SK-MEL-5 (cell line): ENCODE measurements around the gene HNRNPH3. TPM values are rescaled to one million over a fixed set of nuclear protein-coding genes. Genes with fewer than 3 reads are reported as not detected.

ENCODE experiments used
- DNase-seq: peaks from one replicate; pipeline ENCODE4 v3.0.0-alpha.2; 2016; ENCODE audit warnings: low read depth, low spot score
- in situ Hi-C: cut with HindIII; loops from 2 replicates; pipeline ENCODE4 v1.10.0; 2016; ENCODE audit warnings: low sequenced_read_pairs, high pct_unique_total_duplicates, low pct_unique_long_range_greater_than_20kb
- total RNA-seq: library from RNA; depleted of rRNA; stranded (reverse); fragments of >200 nt; shearing (Covaris generic); gene quantifications from 2 replicates; pipeline ENCODE4 v1.2.3, GENCODE V29; 2014

Gene HNRNPH3
- total RNA-seq, 1 experiment from 2014 or later = 11.5 TPM

DNA sequence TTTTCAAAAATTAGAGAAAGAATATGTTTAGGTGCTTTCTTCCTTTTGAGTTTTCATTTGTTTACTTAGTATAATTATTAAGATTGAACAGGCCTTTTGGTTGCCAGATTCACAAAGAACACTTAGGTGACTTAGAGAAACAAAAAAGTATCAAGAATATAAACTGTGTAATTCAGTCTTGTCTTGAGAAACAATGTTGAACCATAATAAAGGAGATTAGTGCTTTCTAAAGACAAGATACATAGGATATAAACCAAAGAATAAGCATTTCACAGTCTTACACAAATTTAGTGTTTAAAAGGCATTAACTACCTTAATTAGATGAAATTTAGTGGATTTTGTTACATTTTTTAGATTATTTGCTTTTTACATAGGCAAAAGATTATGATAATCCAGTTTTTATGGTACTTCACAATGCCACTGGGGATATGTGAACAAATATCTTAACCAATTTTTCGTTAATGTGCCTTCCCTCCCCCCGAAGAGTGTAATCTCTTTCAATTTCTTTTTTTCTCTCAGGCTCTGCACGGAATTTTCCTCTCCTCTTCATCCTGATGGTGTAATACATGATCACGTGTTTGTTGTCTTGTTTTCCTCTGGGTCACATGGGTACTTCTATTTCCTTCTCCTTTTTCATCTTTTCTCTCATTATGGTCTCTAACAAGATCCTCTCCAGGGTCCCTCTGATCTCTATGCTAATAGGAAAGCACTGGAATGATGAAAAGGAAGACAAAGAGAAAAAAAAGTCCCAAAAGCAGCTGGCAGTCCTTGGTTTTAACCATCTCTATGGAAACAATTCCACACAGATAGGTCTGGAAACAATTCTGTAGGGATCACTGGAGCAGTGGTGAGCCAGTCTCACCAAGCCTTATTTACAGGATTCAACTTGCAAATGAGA is 3.7 kb upstream of the HNRNPH3 start:
- in situ Hi-C loops = no loop called here
- DNase-seq = peak; percentile 52

DNA sequence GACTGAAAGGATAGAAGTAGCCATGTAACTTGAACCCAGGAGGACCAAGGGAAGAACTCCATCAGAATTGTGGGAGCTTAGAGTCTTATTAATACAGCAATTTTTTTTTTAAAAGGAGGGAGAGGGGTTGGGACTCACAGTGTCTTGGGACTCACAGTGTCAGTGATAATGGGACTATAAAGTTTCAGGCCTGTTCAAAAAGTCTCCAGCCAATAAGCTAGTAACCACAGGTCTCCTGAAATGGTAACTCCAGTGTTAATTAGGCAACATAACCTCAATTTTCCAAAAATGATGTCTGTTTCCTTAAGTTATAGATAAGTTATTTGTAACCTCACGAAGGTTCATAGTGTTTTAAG is 2.4 kb upstream of the HNRNPH3 start:
- in situ Hi-C loops = no loop called here
- no peak for DNase-seq

- DNase-seq = no peak
- in situ Hi-C loops = no loop called here
Measured at GRCh38 chr10:68330852-68331454, 911 bp upstream of the HNRNPH3 start.

DNA sequence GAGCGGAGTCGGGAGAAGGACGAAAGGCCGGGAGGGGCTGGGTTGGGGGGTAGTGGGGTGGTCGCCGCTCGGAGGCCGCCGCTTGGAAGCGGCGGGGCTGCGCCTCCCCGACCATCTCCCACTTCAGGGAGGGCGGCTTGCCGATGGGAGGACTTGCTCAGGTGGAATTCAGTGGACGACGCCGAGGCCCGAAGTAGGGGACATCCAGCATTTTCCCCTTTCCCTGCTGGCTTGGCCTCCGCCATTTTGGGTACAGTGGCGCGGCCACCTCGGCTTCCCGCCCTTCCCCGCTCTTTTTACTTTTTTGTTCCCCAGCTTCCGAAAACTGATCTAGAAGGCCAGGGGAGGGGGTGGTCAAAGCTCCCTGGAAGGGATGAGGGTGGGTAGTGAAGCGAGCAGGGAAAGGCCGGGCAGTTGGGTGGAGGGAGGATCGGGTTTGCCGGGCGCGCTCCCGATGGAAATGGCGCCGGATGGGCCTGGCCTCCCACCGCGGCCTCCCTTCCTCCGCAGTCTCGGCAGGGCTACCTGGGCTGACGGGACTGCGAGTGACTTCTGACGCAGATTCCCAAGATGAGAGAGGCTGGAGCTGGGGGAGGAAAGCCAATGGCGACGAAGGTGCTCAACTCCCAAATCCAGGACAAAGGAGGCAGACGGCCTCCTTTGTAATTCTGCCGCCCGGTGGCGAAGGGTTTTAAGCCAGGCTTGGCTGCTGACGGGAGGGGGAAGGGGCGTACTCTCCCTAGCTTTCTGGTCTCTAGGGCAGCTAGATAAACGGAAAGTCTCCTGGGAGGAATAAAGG is 594 bp downstream of the HNRNPH3 start, which contains the start of gene PBLD:
PBLD (minus strand) TSS at position 670 of the 799 bp plus-strand sequence. CDS start 26,084 bp downstream, outside the sequence.
- DNase-seq = peak; percentile 76
- in situ Hi-C loops = no loop called here

- in situ Hi-C loops = no loop called here
- no peak for DNase-seq
Measured at GRCh38 chr10:68333058-68333395, 1.2 kb downstream of the HNRNPH3 start.

DNA sequence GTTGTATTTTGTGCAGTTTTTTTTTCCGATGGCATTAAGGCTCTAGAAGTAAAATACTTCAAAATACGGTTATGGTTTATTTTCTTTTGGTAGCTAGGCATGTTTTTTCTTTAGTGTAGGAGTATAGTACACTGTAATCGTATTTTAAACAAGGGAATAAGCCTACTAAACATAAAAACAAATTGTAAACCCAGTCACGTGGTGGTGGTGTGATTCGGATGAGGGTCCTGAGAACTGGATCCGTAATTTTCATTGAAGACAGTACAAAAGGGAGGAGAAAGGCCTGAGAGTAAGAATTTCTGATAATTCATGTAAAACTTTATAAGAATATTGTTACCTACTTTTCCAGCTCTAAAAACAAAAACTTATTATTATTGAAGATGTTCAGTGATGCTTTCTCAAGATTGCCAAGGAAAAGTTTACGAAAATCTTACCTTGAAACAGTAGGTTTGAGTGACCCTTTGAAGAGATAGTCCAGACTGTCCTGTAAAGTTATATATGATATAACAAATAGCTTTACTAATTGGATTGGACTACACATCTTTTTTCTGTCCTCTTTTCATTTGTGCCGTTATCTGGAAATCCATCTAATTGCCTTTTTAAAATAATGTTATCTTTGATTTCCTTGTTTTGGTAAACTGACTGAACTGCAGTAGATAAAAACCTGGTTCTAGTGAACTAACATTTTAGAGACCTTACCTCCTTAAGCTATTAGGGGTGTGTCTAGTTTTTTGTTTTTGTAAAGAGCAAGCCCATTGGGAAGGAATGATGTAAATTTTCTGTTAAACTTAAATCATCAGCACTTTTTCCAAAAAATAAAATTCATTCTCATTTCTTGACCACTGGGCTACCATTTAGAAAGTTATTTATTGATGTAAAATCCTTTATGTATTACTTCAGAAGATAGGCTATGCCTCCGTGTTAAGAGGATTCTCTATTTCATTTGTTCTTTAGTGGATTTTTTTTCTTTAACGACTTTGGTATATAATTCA is 1.9 kb downstream of the HNRNPH3 start:
- in situ Hi-C loops = no loop called here
- DNase-seq = no peak

DNA sequence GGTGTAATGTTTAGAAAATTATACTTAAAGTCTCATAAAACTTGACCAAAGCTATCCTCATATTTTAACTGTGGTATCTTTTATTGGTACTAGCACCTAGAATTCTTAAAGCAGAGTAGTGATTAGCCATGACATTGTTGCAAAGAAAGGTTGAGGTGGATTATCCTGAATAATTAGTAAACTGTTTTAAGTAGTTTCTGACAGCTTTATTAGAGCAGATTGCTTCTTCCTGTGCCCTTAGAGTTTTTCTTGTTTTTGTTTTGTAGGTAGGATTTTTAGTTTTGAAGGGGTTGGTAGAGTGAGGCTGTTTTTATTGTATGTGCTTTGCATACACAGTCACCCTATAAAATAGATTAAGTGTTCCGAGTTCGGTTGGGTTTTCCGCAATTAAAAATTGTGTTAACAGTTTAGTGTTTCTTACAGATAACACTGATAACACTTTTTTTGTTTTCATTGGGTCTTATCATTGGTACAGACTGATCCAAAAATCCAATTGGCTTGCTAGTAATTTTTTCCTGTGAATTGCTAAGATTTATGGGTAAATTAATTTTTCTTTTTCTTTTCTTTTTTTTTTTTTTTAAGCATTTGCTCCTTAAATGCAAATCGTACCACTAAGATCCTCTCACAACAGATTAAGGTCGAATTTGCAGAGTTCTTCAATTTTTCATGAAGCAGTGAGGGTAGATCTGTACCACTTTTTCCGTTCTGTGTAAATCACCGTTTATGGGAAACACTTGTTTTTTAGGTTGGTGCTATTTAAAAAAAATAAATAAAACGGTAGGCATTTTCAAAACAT is 3.0 kb downstream of the HNRNPH3 start:
- DNase-seq = no peak
- in situ Hi-C loops = no loop called here

DNA sequence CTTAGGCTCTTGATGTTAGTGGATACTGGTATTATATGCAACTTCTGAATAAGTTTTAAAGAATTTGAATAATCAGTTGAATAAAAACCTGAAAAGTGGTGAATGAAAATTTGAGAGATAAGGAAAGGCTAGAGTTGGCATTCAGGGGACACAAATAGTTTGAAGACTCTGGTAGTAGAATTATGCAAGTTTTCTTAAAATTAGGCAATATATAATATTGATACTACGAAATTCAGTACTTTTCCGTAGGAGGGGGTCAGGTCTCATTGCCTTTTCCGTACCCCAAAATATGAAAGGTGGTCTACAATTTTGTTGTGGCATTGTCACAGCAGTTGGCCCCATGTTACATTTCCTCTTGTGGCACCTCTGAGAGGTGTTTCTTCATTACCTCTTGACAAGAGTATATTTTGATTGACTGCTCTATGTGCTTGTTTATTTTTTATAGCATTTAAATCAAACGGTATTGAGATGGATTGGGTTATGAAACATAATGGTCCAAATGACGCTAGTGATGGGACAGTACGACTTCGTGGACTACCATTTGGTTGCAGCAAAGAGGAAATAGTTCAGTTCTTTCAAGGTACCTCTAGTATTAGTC is 5.0 kb downstream of the HNRNPH3 start:
- in situ Hi-C loops = no loop called here

DNA sequence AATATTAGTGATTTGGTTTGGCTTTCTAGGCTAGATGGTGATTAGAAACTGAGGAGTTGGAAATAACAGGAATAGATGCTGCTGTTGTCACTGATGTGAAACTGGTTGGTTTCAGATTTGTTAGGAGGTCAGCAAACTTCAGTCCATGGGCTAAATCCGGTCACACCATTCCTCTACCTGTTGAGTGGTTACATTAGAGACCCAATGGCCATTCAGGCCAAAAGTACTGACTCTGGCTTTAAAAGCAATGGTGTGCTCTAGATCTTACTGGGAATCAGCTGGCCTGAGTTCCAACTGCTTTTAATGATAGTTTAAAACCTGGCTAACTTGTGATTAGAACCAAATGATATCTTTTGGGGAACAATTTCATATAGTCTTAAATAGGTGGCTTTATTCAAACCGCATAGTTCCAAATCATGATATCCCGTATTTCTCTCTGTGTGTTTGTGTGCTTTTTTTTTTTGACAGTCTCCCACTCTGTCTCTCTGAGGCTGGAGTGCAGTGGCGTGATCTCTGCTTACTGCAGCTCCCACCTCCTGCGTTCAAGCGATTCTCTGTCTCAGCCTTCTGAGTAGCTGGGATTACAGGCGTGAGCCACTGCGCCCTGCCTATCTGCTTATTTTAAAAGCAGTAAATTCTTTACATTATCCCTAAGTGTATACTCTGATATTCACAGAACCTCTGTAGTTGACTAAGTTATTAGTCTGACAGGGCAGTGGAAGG is 8.7 kb downstream of the HNRNPH3 start:
- in situ Hi-C loops = no loop called here
- DNase-seq = no peak

More for the DNA sequence above, 5.0 kb downstream of the HNRNPH3 start:
- DNase-seq = no peak

DNA sequence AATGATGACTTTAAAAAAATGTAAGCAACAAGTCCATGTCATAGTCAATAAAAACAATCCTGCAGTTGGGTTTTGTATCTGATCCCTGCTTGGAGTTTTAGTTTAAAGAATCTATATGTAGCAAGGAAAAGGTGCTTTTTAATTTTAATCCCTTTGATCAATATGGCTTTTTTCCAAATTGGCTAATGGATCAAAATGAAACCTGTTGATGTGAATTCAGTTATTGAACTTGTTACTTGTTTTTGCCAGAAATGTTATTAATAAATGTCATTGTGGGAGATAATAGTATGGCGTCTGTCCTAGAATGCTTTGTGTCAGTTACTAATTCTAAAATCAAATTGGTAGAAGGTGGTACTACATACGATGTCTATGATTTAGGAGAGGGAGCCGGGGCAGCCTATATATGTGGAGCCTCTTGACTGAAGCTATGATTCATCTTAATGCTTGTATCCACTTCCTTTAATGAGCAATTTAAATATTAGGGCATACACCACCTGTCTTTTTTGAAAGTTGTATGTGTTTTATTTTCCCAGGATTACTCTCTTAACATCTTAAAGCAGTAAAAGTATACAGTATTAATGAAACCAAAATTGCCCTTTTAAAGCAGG is 11.1 kb downstream of the HNRNPH3 start:
- DNase-seq = no peak
- in situ Hi-C loops = no loop called here

DNA sequence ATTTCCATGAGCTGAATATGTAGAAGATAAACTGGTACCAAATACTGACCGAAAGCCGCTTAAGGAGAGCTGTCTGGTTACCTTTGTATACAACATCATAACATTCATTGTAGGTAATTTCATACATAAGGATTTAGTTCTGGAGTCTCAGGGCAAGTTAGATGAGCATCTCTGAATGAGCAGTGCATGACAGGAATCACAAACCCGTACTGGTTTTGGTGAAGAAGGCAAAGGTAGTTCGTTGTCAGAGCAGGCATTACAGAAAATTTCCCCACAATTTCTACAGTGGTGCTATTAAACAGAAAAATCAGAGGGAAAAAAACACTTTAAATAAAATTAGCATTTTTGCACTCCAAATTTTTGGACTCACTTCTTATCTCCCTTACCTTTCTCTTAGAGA is 13.8 kb downstream of the HNRNPH3 start:
- DNase-seq = no peak
- in situ Hi-C loops = no loop called here

GRCh38 chr10:68346774-68347173 is 14.9 kb downstream of the HNRNPH3 start:
- in situ Hi-C loops = no loop called here
- DNase-seq = no peak

GRCh38 chr10:68348265-68348741 is 16.4 kb downstream of the HNRNPH3 start:
- DNase-seq = peak; percentile 59
- in situ Hi-C loops = no loop called here

DNA sequence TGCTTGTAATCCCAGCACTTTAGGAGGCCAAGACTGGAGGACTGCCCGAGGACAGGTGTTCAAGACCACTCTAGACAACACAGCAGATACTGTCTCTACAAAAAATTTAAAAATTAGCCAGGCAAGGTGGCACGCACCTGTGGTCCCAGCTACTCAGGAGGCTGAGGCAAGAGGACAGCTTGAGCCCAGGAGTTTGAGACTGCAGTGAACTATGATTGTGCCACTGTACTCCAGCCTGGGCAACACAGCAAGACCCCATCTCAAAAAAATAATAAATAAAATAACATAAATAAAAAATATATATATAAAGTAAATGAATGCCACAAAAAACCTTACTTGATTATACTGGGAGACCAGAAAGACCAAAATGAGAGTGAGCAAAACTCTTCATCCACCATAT is 21.7 kb downstream of the HNRNPH3 start:
- in situ Hi-C loops = no loop called here
- no peak for DNase-seq

DNA sequence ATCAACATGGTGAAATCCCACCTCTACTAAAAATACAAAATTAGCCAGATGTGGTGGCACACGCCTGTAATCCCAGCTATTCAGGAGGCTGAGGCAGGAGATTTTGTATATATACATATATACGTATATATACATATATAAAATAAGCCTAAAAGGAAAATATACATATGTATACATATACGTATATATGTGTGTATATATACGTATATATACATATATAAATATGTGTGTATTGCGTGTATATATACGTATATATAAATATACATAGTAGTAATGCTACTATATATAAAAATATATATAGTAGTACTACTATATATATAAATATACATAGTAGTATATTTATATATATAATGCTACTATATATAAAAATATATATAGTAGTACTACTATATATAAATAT is 27.3 kb downstream of the HNRNPH3 start:
- in situ Hi-C loops = no loop called here
- no peak for DNase-seq
